Smooth muscle cell (in vitro differentiated cells): ENCODE results near the gene ABCG4. TPM values are rescaled to one million over a fixed set of nuclear protein-coding genes. Genes with fewer than 3 reads are reported as not detected.
"Not testable (repeated sequence)": the region's sequence is repeated elsewhere in the genome, so short reads cannot be mapped to it uniquely, and the experiment has no call there.

ENCODE experiments used
- DNase-seq: peaks from one replicate; lab custom pipeline; 2025; ENCODE audit not compliant: unreplicated experiment; lab: John Stamatoyannopoulos, UW
- H2AFZ ChIP-seq: fragments of 200-600 bp; sonication (generic); 2 replicates; pipeline ENCODE4 v1.6.0; 2016; ENCODE audit warnings: antibody characterized with exemption, low read depth, mild to moderate bottlenecking
- H3F3A ChIP-seq: fragments of 200-600 bp; sonication (generic); 2 replicates; pipeline ENCODE4 v1.6.0; 2017; ENCODE audit warnings: antibody characterized with exemption, low read depth
- H3K27ac ChIP-seq: fragments of 200-600 bp; sonication (generic); 2 replicates; pipeline ENCODE4 v1.5.1; 2016; ENCODE audit warnings: low read depth, mild to moderate bottlenecking
- H3K27me3 ChIP-seq: fragments of 200-600 bp; sonication (generic); 2 replicates; pipeline ENCODE4 v1.6.1; 2016; ENCODE audit warnings: low read depth, mild to moderate bottlenecking
- H3K36me3 ChIP-seq: fragments of 200-600 bp; sonication (generic); 2 replicates; pipeline ENCODE4 v1.5.1; 2016; ENCODE audit warnings: low read depth
- H3K4me1 ChIP-seq: fragments of 200-600 bp; sonication (generic); 2 replicates; pipeline ENCODE4 v1.5.1; 2016; ENCODE audit warnings: low read depth
- H3K4me2 ChIP-seq: fragments of 200-600 bp; sonication (generic); 2 replicates; pipeline ENCODE4 v1.6.0; 2016; ENCODE audit warnings: mild to moderate bottlenecking
- H3K4me3 ChIP-seq: fragments of 200-600 bp; sonication (generic); 2 replicates; pipeline ENCODE4 v1.5.1; 2016; ENCODE audit warnings: mild to moderate bottlenecking
- H3K79me2 ChIP-seq: fragments of 200-600 bp; sonication (generic); 2 replicates; pipeline ENCODE4 v1.6.0; 2016; ENCODE audit warnings: low read depth, mild to moderate bottlenecking
- H3K9ac ChIP-seq: fragments of 200-600 bp; sonication (generic); 2 replicates; pipeline ENCODE4 v1.6.0; 2016; ENCODE audit warnings: low read depth
- H3K9me3 ChIP-seq: fragments of 200-600 bp; sonication (generic); replicated peaks from 2 replicates; pipeline ENCODE4 v1.5.1; 2016; ENCODE audit warnings: low read depth
- H4K20me1 ChIP-seq: fragments of 200-600 bp; sonication (generic); 2 replicates; pipeline ENCODE4 v1.6.0; 2016; ENCODE audit warnings: low read depth
- WGBS: methylation state at CpG from one replicate; pipeline ENCODE4 v1.1.7; 2016; ENCODE audit warnings: low lambda C conversion rate; 5-methylcytosine and 5-hydroxymethylcytosine counted together
- polyA plus RNA-seq: library from polyadenylated mRNA; unstranded; fragments of >200 nt; fragmentation: Nextera tagmentation; extraction: Ambion mirVana; gene quantifications from 2 replicates; pipeline ENCODE4 v1.2.1, GENCODE V29; 2016
- total RNA-seq: library from RNA; depleted of rRNA; stranded (reverse); fragments of >200 nt; gene quantifications from 2 replicates; pipeline ENCODE4 v1.2.3, GENCODE V29; 2014
- TF ChIP-seq, protein P1 (sequence below): fragments of 200-600 bp; sonication (generic); IDR thresholded peaks from 2 replicates; pipeline ENCODE4 v1.5.1; 2017; ENCODE audit warnings: borderline replicate concordance, mild to moderate bottlenecking, antibody characterized with exemption; ENCODE audit not compliant: insufficient read depth, poor library complexity, severe bottlenecking

ABCG4 gene
- total and polyA plus RNA-seq, 2 experiments from 2014 or later: 0.85 to 2.1 TPM

DNA sequence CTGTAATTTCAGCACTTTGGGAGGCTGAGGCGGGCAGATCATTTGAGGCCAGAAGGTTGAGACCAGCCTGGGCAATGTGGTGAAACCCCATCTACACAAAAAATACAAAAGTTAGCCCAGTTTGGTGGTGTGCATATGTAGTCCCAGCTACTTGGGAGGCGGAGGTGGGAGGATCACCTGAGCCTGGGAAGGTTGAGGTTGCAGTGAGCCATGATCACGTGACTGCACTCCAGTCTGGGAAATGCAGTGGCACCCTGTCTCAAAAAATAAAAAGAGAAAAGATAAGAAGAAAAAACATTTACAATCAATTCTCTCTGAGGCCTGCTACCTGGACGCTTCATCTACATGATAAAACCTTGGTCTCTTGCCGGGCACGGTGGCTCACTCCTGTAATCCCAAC is 50.1 kb downstream of the ABCG4 start:
- no peaks in the 10 kb centered on the region for H4K20me1 ChIP-seq
- WGBS: 76% methylated on average over 6 of the region's 6 CpGs

DNA sequence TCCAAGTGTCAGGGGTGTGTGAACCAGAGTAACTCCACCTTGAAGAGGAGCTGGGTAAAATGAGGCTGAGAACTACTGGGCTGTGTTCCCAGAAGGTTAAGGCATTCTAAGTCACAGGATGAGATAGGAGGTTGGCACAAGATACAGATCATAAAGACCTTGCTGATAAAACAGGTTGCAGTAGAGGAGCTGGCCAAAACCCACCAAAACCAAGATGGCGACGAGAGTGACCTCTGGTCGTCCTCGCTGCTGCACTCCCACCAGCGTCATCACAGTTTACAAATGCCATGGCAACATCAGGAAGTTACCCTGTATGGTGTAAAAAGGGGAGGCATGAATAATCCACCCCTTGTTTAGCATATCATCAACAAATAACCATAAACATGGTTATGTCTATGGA is 52.4 kb downstream of the ABCG4 start:
- H3K9me3 ChIP-seq, H3K27me3 ChIP-seq, H3K4me1 ChIP-seq, H3K4me3 ChIP-seq, H3K27ac ChIP-seq, H3K4me2 ChIP-seq, H3F3A ChIP-seq, H3K79me2 ChIP-seq, H4K20me1 ChIP-seq, H3K36me3 ChIP-seq, H3K9ac ChIP-seq, DNase-seq, H2AFZ ChIP-seq: not testable (repeated sequence)
- 93% methylated on average over 5 of the region's 5 CpGs for WGBS

More for the DNA sequence above, 50.1 kb downstream of the ABCG4 start:
- H2AFZ ChIP-seq: no peak overlapping the region
- no peak overlapping the region for H3K4me2 ChIP-seq
- H3K9me3 ChIP-seq: no peaks in the 10 kb centered on the region
- no peaks in the 10 kb centered on the region for H3K36me3 ChIP-seq
- TF ChIP-seq, protein P1, sequence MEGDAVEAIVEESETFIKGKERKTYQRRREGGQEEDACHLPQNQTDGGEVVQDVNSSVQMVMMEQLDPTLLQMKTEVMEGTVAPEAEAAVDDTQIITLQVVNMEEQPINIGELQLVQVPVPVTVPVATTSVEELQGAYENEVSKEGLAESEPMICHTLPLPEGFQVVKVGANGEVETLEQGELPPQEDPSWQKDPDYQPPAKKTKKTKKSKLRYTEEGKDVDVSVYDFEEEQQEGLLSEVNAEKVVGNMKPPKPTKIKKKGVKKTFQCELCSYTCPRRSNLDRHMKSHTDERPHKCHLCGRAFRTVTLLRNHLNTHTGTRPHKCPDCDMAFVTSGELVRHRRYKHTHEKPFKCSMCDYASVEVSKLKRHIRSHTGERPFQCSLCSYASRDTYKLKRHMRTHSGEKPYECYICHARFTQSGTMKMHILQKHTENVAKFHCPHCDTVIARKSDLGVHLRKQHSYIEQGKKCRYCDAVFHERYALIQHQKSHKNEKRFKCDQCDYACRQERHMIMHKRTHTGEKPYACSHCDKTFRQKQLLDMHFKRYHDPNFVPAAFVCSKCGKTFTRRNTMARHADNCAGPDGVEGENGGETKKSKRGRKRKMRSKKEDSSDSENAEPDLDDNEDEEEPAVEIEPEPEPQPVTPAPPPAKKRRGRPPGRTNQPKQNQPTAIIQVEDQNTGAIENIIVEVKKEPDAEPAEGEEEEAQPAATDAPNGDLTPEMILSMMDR: no peak
- H3K4me1 ChIP-seq: no peaks in the 10 kb centered on the region
- no peaks in the 10 kb centered on the region for H3F3A ChIP-seq
- no peaks in the 10 kb centered on the region for H3K79me2 ChIP-seq
- no peak overlapping the region for H3K4me3 ChIP-seq
- H3K9ac ChIP-seq: no peak overlapping the region
- H3K27ac ChIP-seq: no peak overlapping the region
- DNase-seq: no peak
- H3K27me3 ChIP-seq: no peaks in the 10 kb centered on the region

DNA sequence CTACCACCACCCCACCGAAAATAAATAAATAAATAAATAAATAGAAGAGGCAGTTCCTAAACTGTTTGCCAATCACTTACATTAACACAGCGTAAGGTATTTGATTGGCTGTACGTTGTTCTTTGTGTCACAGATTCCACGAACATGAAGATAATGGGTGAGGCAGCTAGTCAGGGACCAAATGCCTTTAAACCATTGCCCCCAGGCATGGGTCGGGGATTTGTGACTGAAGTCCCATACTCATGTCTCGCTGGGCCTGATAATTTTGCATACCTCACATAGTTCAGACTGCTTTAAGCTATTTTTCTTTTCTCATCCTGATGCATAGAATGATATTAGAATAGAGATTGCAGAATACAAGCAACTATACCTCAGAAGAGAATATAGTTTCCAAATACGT is 53.7 kb downstream of the ABCG4 start:
- no peaks in the 10 kb centered on the region for H3K36me3 ChIP-seq
- H3K79me2 ChIP-seq: peaks cover 14% of the 10 kb centered on the region
- no peak overlapping the region for H2AFZ ChIP-seq
- no peaks in the 10 kb centered on the region for H3K9me3 ChIP-seq
- H3K27ac ChIP-seq: no peak overlapping the region
- TF ChIP-seq, protein P1: no peak
- no peak overlapping the region for H3K9ac ChIP-seq
- peaks cover 9% of the 10 kb centered on the region for H4K20me1 ChIP-seq
- H3K4me2 ChIP-seq: no peak overlapping the region
- no peak overlapping the region for H3K4me3 ChIP-seq
- no peaks in the 10 kb centered on the region for H3K27me3 ChIP-seq
- peaks cover 10% of the 10 kb centered on the region for H3F3A ChIP-seq
- no peak for DNase-seq
- H3K4me1 ChIP-seq: peaks cover 12% of the 10 kb centered on the region
- 76% methylated on average over 7 of the region's 7 CpGs for WGBS

DNA sequence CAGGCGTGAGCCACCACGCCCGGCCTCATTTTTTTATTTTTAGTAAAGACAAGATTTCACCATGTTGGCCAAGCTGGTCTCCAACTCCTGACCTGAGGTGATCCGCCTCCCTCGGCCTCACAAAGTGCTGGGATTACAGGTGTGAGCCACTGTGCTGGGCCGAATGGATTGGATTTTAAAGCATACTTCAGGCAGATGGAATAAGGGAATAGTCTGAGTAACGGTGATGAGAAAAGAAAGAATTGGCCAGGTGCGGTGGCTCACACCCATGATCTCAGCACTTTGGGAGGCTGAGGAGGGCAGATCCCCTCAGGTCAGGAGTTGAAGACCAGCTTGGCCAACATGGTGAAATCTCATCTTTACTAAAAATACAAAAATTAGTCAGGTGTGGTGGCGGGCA is 55.2 kb downstream of the ABCG4 start:
- Histone ChIP-seq H3K36me3 (no peaks in the 10 kb centered on the region), H3F3A (peaks cover 10% of the 10 kb centered on the region), H3K27me3 (no peaks in the 10 kb centered on the region), H3K9ac (no peak overlapping the region), H2AFZ (no peak overlapping the region), H3K4me1 (peaks cover 19% of the 10 kb centered on the region), H3K79me2 (peaks cover 29% of the 10 kb centered on the region), H3K9me3 (no peaks in the 10 kb centered on the region), H4K20me1 (peaks cover 24% of the 10 kb centered on the region), H3K4me3 (no peak overlapping the region), H3K27ac (no peak overlapping the region), H3K4me2 (no peak overlapping the region)
- WGBS: 96% methylated on average over 9 of the region's 9 CpGs
- TF ChIP-seq, protein P1: no peak
- DNase-seq: no peak
